DMS53 treated with DMSO at 0.1 percent for 48 hours (cell line): ENCODE results near the gene KNTC1.
"Not testable (repeated sequence)": the region's sequence is repeated elsewhere in the genome, so short reads cannot be mapped to it uniquely, and the experiment has no call there.

ENCODE experiments used
- DNase-seq: peaks from one replicate; lab custom pipeline; 2025; ENCODE audit not compliant: unreplicated experiment; lab: John Stamatoyannopoulos, UW

The KNTC1 gene

DNA sequence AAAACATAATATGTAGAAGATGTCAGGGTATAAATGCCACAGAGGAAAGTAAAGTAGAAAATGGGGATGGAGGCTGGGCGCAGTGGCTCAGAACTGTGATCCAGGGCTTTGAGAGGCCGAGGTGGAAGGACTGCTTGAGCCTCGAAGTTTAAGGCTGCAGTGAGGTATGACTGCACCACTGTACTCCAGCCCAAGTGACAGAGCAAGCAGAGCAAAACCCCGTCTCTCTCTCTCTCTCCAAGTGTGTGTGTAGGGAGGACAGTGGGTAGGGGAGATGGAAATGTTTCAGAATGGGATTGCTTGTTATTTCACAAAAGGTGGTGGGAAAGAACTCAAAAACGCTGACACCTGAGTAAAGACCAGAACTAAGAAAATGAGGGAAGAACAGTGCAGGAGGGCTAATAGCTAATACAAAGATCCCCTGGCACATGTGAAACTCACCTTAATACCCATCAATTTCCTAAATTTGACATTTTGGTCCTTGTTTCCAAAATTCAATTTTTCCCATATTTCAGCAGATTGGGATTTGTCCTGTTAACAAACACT, 20.6 kb upstream of the KNTC1 start:
- DNase-seq = no peak

DNA sequence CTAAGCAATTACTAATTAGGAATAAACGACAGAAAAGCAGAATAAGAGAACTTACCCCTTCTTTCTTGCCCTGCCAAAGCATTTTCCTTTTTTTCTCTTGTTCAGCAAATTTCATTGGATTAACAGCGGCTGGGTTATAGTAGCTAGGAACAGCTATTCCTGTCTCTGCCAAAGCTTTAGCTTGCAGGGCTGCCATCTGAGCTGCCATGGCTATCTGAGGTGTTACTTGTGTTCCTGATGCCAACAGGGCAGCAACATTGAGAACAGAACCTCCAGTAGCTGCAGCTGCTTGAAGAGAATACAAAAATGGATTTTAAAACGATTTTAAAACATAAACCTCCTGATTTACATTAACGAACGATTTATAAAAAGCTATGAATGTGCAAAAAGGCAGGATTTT, 18.9 kb upstream of the KNTC1 start:
- no peak for DNase-seq

DNA sequence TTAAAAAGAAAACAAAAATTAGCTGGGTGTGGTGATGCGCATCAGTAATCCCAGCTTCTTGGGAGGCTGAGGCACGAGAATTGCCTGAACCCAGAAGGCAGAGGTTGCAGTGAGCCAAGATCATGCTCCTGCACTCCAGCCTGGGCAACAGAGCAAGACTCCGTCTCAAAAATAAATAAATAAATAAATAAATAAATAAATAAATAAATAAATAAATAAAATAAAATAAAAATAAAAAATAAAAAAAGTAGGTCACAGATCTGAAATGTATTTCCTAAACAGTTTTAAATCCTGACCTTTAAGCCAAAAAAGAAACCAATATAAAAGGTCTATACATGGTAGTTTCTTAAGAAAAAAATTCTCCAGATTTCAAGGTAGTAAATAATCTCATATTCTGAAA, 14.0 kb upstream of the KNTC1 start:
- not testable (repeated sequence) for DNase-seq

DNA sequence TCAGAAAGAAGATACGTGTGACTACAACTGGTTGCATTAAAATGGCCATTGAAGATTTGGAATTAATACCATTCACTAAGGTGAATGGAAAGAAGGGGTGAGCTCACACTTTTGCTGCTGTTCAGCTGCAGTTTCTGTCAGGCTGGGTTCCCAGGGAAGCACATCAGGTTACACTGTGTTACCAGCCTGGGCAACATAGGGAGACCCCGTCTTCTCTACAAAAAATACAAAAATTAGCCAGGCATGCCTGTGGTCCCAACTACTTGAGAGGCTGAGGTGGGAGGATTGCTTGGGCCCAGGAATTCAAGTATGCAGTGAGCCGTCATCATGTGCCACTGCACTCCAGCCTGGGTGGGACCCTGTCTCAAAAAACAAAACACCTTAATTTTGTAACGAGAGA, 13.4 kb upstream of the KNTC1 start:
- no peak for DNase-seq

DNA sequence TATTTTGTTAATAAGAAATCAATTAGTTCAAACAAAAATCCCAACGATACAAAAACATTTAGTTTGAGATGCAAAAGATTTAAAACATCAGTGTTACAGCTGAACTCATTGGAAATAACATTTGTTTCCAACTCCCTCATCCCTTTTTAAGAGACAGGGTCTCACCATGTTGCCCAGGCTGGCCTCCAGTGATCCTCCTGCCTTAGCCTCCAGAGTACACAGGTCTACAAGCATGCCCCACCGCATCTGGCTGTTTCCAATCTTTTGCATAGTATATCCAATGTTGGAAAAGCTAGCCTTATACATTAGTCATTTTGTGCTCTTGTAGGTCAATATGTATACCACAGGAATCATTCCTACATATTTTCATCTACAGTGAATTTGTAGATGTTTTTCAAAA, 11.8 kb upstream of the KNTC1 start:
- no peak for DNase-seq

DNA sequence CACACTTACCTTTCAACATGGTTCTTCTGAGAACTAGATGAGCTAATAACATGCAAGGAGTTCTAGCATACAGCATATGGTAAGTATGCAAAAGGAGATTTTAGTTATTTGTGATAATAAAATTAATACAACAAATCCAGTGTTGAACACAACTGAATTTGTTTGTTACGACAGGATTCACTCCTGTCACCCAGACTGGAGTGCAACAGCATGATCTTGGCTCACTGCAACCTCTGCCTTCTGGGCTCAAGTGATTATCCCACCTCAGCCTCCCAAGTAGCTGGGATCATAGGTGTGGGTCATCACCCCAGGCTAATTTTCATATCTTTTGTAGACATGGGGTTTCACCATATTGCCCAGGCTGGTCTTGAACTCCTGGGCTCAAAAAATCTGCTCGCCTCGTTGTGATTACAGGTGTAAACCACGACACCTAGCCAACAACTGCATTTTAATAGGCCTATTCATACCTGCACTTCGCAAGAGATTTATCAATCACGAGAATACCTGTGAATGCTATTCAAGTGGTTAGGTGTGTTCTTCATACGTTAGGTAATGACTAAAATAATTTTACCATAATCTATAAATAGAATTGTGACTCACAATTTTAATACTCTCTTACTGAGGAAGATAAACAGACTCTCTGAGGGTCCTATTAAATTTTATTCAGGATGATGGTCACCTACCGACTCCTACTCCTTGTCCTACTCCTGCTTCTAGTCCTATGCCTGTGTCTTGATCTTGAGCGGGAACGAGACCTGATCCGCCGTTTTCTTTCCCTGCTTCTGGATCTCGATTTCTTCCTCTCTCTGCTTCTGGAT, 10.3 kb upstream of the KNTC1 start:
- DNase-seq = no peak

DNA sequence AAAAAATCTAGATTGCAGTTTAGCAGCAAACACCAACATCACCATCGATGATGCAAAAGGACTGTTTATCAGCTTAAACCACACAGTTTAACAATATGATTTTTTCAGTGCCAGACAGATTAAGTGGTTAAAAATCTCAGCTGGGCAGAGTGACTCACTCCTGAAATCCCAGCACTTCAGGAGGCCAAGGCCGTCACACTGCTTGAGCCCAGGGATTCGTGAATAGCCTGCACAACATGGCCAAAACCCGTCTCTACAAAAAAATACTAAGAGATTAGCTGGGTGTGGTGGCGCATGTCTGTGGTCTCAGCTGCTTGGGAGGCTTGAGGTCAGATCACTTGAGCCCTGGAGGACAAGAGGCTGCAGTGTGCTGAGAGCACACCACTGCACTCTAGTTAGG, 9.2 kb upstream of the KNTC1 start:
- DNase-seq = no peak

DNA sequence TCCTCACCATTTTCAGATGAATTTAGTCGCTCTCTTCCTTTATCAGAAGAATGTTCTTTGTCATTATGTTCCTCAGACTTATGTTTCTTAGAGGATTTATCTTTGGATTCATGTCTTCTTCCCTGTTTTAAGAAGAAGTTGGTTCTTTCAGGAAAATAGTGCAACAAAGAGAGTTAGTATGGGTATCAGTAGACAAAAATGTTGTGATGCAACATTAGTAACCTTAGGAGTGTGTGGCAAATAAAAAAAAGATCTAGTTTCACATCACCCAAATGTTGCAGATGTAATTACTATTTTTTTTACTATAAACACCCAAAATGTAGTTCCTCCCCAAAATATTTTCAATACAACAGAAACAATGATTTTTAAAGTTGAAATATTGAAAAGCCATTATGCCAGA, 8.1 kb upstream of the KNTC1 start:
- no peak for DNase-seq

DNA sequence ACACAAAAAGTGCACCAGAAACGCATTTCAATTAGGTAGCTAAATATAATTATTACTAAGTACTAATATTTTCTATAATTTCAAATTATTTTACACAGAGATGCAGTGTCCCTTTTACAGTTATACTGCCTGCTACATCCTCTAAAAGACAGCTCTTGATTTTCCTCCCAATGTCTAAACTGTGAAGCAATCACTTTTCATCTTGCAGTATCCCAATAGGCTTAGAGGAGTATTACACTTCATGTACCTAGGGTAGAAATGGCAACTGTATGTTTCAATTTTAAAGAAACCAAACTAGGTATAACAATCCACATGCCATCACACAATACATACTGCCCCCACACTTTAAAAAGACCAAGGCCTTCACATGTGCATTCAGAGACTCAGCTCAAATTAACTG, 7.6 kb upstream of the KNTC1 start:
- DNase-seq = no peak

DNA sequence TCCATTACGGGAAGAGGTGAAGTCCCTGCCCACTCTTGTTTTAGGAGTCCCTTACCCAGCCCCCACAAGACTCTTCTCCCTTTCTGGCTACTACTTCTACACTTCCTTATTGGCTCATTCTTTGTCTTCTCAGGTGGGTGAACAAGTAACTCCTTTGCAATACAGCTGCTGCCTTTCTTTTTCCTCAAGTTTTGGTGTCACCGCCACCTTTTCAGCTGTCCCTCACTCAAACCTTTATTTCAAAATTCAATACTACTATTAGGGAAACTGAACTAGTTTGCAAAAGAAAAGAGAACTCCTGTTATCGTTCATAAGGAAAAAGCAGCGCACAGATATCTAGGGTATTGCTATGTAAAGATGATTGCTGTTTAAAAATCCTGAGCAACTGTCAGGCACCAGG, 6.4 kb upstream of the KNTC1 start:
- DNase-seq = no peak

DNA sequence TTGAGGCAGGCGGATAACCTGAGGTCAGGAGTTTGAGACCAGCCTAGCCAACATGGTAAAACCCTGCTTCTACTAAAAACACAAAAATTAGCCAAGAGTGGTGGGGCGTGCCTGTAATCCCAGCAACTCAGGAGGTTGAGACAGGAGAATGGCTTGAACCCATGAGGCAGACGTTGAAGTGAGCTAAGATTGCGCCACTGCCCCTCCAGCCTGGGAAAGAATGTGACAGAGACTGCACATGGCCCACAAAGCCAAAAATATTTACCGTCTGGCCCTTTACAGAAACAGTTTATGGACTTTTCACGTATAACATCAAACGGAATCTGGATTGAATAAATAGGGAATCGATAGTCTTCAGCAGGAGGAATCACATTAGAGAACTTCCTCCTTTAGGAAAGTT, 3.8 kb upstream of the KNTC1 start:
- no peak for DNase-seq

DNA sequence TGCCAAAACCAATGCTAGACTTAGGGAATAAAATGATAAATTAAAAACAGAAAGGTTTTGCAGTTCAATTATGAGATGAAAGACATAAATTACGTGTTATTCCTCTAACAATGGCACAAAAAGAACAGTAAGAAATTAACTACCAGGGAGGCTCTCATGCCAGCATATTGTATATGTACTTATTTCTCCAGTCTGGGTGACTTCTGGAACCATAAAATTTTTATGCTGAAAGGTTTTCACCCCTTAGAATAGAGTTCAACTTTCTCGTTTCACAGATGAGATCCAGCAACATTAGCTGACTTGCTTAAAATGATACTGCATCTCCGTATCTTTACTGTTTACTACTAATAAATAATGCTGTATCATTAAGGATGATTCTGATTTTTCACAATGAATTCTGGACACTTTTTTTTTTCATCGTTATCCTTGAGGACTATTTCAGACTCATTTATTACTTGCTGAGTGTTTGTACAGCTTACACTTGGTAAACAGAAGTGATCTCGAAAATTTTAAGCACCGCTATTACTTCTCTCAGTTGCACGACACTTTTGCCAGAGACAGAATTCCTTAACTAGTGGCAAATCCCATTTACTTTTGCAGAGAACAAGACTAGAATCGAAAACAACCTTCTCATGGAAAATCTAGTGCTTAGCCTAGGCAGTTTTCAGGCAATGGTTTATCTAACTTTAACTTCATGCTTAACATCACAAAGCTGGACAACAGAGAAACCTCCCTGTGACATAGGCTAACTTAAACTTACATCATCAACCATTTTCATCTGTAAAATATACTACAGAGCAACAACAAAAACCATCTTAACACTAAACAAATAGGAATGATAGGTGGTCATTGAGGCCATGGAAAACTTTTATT, 3.0 kb upstream of the KNTC1 start:
- DNase-seq = no peak

DNA sequence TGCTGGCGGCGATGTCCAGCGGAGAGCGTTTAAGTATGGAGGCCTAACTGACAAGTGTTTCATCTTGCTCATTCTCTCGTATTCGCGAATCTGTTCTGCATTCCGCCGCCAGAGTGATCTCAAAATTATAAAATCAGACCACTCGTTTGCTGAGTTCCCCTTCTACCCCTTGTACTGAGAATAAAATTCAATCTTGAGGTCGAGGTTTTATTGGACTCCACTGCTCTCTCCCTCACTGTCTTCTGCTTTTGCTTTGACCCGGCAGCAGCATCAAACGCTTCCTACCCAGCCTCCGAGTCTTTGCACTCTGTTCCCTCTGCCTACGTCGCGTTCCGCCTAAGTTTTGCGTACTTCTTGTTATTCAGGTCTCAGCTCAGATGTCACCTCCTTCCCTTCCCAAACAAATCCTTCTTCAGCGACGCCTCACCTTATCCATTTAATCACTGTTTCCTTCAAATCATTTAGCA, 462 bp downstream of the KNTC1 start:
- no peak for DNase-seq

DNA sequence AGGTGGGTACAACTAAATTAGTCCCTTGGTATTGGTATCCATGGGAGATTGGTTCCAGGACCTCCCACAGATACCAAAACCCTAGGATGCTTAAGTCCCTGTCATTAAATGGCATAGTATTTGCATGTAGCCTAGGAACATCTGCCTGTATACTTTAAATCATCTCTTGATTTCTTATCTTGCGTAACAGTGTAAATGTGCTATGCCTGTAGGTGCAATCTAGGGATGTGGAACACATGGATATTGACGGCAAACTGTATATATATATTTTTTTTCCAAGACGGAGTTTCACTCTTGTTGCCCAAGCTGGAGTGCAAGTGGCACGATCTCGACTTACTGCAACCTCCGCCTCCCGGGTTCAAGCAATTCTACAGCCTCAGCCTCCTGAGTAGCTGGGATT, 1.5 kb downstream of the KNTC1 start:
- DNase-seq = no peak

DNA sequence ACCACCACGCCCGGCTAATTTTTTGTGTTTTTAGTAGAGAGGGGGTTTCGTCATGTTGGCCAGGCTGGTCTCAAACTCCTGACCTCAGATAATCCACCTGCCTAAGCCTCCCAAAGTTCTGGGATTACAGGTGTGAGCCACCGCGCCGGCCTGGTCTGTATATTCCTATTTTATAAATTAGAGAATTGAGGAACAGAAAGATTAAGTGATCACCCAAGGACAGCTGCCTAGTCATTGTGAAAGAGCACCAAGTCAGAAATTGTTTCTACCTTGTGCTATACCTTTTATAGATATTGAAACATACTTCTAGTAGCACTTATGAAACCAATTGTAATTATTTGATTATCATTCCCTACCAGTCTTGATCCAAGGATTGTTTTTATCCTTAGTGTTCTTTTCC, 1.9 kb downstream of the KNTC1 start:
- no peak for DNase-seq

DNA sequence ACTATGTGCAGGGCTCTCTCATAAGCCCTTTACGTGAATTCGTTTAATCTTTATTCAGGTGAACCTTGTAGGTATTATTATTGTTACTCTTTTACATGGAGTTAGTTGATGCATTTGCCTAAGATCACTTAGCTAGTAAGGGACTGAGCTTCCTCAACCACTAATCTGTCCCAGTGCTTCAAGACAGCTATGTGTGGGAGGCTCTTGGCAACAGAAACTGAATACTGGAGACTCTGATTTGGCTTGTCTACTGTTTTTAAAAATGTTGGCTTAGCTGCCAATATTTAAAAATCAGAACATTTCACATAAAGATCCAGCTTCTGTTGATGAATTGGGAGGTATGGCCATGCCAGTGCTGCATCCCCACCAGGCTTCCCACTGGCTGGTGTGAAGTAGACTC, 6.8 kb downstream of the KNTC1 start:
- no peak for DNase-seq

DNA sequence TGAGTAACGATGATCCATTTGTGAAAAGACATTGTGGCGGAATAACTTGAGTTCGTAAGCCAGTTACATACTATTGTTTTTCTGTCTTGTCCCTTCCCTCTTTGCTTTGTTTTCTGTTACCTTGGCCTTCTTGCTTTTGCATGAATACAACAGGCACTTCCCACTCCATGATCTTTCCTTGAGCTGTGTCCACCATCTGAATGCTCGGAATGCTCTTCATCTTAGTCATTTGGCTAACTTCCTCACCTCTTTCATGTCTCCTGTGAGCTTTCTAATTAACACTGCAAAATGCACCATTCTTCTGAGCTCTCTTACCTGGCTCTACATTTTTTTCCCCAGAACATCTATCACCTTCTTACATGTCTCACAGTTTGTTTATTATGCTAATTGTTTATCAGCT, 10.0 kb downstream of the KNTC1 start:
- no peak for DNase-seq

DNA sequence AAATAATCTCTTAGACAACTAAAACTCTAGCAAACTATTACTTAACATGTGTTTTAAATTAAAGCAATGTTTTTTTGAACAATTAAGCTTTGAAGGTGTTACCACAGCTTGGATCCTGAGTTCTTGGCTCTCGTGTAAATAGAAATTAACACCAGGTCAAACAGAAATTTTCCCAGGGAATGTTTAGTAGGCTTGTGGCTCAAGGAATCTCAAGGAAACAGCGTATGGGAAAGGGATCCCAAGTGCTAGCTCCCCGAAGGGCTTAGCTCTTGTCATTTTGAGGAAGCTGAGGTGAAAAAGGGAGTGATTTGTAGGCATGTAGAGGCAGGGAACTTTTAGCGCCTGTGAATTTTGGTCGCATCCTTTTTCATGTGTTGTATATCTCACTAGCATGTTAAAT, 11.4 kb downstream of the KNTC1 start:
- no peak for DNase-seq

DNA sequence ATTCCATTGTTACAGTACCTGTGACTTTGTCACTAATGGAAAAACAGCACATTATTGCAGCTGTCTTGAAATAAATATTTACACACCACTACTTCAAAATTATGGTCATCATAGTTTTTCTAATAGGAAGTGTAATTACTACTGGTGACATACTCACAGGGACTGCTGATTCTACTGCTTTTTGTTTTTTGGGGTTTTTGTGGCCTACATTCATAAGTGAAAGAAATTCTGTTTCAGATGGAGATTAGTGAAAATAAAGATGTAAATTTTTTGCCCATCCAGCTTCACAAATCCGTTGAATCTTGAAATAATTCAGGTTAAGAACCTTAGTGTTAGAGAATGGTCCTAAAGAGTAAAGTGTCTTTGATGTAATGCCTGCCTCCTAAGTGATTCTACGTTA, 17.5 kb downstream of the KNTC1 start:
- DNase-seq = no peak

DNA sequence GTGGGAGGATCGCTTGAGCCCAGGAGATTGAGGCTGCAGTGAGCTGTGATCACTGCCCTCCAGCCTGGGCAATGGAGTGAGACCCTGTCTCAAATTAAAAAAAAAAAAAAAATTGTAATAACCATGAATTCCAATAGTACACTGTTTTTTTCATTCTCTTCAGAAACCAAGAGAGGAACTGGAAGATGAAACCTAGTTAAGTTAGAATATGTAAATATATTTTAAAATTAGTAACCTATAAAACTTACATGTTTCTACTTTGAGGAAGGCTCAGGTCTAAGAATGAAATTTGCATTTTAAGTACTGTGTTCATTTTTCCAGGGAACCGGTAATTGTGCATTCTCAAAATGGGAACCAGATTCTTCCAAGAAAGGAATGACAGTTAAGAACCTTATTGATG, 18.8 kb downstream of the KNTC1 start:
- no peak for DNase-seq

DNA sequence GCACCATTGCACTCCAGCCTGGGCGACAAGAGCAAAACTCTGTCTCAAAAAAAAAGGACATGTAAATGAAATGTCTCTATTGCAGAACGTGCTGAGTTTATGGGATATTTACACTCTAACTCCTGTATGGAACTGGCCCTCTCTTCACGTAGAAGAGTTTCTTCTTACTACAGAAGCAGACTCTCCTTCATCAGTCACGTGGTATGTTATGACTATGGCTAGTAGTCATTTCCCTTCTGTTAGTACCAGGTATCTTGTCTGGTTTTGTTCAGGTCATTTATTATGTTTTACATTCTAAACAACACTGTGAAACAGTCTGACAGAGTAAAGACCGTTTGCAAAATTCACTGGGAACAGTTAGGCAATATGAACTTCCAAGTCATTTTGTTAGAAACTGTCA, 20.3 kb downstream of the KNTC1 start:
- no peak for DNase-seq
